ENCODE measurements around the gene MRPL51. TPM values are rescaled to one million over a fixed set of nuclear protein-coding genes. Genes with fewer than 3 reads are reported as not detected.
"Not testable (repeated sequence)": the region's sequence is repeated elsewhere in the genome, so short reads cannot be mapped to it uniquely, and the experiment has no call there.

The MRPL51 gene
- total RNA-seq, 3 donors from 2014 or later, result 249 to 262 (median 256) TPM

DNA sequence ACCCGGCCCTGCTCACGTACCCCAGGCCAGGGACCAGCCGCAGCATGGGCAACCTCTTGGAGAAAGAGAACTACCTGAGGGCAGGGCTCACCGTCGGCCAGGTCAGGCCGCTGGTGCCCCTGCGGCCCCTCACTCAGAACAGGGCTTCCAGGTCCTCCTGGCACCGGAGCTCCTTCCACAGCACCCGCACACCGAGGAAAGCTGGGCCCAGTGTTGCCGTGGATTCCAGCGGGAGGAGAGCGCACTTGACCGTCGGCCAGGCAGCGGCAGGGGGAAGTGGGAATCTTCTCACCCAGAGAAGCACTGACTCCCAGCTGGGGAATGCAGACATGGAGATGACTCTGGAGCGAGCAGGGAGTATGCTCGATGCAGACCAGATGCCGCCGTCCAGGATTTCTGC, 14.6 kb downstream of the MRPL51 start:
- Mint-ChIP-seq H3K27me3 (ENCODE audit: low read depth) (no peaks in the 10 kb centered on the region), H3K4me1 (ENCODE audit: low read depth) (no peaks in the 10 kb centered on the region), H3K36me3 (ENCODE audit: insufficient read depth) (no peaks in the 10 kb centered on the region), H3K4me3 (no peak overlapping the region), H3K9me3 (no peaks in the 10 kb centered on the region)
- ATAC-seq, result no peak
- DNase-seq, result no peak

DNA sequence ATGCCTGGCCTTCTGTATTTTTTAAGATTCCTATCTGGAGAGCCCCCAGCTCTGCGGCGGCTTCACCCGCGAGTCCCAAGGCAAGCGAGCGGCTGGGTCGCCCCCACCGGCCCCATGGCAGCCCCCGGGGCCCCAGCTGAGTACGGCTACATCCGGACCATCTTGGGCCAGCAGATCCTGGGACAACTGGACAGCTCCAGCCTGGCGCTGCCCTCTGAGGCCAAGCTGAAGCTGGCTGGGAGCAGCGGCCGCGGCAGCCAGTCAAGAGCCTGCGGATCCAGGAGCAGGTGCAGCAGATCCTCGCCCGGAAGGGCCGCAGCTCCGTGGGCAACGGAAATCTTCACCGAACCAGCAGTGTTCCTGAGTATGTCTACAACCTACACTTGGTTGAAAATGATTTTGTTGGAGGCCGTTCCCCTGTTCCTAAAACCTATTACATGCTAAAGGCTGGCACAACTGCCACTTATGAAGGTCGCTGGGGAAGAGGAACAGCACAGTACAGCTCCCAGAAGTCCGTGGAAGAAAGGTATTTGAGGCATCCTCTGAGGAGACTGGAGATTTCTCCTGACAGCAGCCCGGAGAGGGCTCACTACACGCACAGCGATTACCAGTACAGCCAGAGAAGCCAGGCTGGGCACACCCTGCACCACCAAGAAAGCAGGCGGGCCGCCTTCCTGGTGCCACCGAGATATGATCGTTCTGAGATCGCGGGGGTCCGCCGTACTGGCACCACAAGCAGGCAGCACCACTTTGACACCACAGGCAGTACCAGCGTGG, 15.3 kb downstream of the MRPL51 start:
- H3K4me3 Mint-ChIP-seq; H3K9me3 Mint-ChIP-seq; H3K27me3 Mint-ChIP-seq (ENCODE audit: low read depth); H3K4me1 Mint-ChIP-seq (ENCODE audit: low read depth); DNase-seq; H3K36me3 Mint-ChIP-seq (ENCODE audit: insufficient read depth); ATAC-seq: not testable (repeated sequence)

DNA sequence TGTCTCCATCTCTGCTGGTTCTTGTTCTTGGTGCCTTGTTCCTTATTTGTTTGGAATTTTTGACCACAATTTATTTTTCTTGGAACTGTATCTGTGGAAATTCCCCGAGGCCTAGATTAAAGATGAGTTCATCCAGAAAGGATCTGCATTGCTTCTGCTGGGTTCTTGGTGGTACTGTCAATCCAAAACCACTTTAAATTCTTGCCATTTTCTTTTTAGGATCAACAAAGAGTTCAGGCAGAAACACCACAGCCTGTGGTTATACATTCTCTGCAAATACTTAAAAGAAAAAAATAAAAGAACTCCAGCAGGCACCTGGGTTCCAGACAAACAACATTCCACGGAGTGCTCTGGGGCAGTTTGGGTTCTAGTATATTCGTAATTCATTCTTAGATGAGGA, 16.6 kb downstream of the MRPL51 start:
- H3K4me1 Mint-ChIP-seq (ENCODE audit: low read depth), result peaks cover 5% of the 10 kb centered on the region
- no peak for DNase-seq
- no peak for ATAC-seq
- H3K36me3 Mint-ChIP-seq (ENCODE audit: insufficient read depth), result no peaks in the 10 kb centered on the region
- no peaks in the 10 kb centered on the region for H3K9me3 Mint-ChIP-seq
- no peaks in the 10 kb centered on the region for H3K27me3 Mint-ChIP-seq (ENCODE audit: low read depth)
- no peak overlapping the region for H3K4me3 Mint-ChIP-seq

DNA sequence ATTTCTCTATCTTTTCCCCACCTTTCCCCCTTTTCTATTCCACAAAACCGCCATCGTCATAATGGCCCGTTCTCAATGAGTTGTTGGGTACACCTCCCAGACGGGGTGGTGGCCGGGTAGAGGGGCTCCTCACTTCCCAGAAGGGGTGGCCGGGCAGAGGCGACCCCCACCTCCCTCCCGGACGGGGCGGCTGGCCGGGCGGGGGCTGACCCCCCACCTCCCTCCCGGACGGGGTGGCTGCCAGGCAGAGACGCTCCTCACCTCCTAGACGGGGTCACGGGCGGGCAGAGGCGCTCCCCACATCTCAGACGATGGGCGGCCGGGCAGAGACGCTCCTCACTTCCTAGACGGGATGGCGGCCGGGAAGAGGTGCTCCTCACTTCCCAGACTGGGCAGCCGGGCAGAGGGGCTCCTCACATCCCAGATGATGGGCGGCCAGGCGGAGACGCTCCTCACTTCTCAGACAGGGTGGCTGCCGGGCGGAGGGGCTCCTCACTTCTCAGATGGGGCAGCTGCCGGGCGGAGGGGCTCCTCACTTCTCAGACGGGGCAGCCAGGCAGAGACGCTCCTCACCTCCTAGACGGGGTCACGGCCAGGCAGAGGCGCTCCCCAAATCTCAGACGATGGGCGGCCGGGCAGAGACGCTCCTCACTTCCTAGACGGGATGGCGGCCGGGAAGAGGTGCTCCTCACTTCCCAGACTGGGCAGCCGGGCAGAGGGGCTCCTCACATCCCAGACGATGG, 17.7 kb downstream of the MRPL51 start:
- not testable (repeated sequence) for DNase-seq; ATAC-seq; H3K4me3 Mint-ChIP-seq; H3K27me3 Mint-ChIP-seq (ENCODE audit: low read depth); H3K36me3 Mint-ChIP-seq (ENCODE audit: insufficient read depth); H3K9me3 Mint-ChIP-seq
- peaks cover 10% of the 10 kb centered on the region for H3K4me1 Mint-ChIP-seq (ENCODE audit: low read depth)

DNA sequence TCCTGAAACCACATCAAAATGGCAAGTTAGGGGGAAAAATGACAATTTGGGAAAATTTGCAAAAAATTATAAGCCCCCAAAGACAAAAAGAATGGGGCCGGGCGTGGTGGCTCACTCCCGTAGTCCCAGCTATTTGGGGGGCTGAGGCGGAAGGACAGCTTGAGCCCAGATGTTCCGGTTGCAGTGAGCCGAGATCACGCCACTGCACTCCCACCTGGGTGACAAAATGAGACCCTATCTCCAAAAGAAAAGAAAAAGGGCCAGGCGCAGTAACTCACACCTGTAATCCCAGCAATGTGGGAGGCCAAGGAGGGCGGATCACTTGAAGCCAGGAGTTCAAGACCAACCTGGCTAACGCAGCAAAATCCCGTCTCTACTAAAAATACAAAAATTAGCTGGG, 20.6 kb downstream of the MRPL51 start:
- Mint-ChIP-seq H3K4me1 (ENCODE audit: low read depth) (peaks cover 34% of the 10 kb centered on the region), H3K4me3 (no peak overlapping the region), H3K9me3 (no peaks in the 10 kb centered on the region), H3K27me3 (ENCODE audit: low read depth) (no peaks in the 10 kb centered on the region), H3K36me3 (ENCODE audit: insufficient read depth) (peaks cover 12% of the 10 kb centered on the region)
- DNase-seq (no peak), ATAC-seq (no peak)

DNA sequence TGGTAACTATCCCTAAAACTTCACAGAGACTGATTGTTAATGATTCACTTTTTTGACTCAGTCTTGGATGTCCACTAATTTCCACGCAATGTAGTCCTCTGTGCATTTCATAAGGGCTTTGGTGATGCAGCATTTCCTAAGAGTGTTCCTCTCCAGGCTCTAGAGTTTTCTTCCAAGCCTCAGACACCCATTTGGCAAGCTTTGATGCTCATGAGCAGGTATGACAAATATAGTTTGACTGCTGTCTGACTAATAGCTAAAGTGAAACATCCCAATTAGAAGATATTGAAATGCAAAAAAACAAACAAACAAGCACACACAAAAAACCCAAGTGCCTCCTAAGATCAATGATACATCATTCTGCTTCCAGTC, 21.1 kb downstream of the MRPL51 start:
- DNase-seq (no peak), ATAC-seq (no peak)
- Mint-ChIP-seq H3K9me3 (no peaks in the 10 kb centered on the region), H3K4me3 (no peak overlapping the region), H3K27me3 (ENCODE audit: low read depth) (no peaks in the 10 kb centered on the region), H3K36me3 (ENCODE audit: insufficient read depth) (peaks cover 16% of the 10 kb centered on the region), H3K4me1 (ENCODE audit: low read depth) (peaks cover 39% of the 10 kb centered on the region)

DNA sequence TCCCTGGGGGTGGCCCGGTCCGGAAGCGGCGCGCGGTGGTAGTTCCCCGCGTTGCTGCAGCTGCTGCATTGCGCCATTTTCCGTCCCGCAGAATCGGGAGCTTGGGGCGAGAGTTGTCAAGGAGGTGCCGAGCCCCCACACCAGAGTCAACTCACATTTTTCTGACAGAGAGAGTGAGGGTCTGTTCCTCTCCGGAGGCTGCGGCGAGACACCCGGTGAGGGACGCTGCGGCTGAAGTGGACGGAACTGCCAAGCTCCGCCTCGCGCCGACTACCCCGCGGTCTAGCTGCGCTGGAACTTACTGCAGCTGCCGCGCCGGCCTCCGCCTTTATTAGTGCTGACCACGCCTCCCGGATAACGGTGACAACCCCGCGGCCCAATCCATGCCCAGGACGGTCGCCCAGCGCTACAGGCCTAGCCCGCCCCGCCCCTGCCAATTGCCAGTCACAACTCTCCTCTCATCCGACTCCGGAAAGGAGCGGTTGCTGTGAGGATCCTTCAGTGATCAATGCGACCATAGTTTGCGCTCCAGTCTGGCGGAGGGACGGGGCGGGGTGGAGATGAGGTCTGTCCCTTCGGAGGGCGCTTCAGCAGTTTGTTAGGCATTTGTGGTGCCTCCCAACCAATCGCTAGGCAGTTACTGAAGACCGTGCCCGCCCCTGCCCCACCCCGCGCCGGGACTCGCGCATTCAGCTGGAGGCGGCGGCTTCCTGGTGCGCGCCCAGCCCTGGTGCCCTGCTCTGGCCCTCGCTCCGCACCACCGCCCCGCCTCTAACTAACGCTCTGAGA, 22.5 kb downstream of the MRPL51 start, which contains the start of gene VAMP1:
Gene VAMP1, minus strand, starts transcription at position 303 of the 789 bp plus-strand sequence. Its CDS starts 146 bp downstream, at position 157.
- H3K27me3 Mint-ChIP-seq (ENCODE audit: low read depth), result no peaks in the 10 kb centered on the region
- H3K9me3 Mint-ChIP-seq, result no peaks in the 10 kb centered on the region
- ATAC-seq (peak; percentile 92 to 95), DNase-seq (peak; percentile 96)
- H3K4me3 Mint-ChIP-seq, result peak within 1 kb of the TSS; percentile 85
- peaks cover 25% of the 10 kb centered on the region for H3K36me3 Mint-ChIP-seq (ENCODE audit: insufficient read depth)
- H3K4me1 Mint-ChIP-seq (ENCODE audit: low read depth), result peaks cover 52% of the 10 kb centered on the region

DNA sequence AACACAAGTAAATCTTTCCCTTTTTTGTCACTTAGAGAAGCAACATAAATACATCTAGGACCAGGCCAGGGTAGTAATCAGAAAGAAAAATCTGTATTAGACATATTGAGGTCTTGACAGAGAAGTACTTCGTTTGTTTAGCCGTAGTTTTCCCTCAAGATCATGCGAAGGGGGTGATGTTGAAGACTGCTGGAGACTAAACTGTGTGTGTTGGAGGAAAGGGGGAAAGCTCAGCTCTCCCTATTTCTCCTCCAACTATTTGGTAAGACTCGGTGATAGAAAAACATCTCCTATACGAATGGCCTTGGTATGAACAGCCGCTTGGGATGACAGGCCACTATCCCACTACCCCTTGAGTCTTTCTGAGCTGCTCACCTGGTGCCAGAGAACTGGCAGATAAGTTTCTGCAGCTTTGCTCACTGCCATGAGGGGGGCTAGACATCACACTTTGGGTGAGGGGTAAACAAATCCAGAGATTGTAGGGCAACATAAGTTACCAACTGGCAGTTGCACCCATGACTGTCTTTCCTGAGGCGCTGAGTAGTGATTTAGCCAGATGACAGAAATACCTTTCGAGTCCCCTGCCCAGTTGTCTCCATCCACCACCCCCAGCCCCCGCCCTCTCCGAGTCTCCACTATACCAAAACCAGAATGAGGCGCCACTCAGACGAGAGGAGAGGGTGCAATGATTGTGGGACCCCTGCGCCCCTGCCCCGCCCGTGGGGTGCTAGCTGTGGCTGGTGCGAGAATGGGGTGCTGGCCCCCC, 23.3 kb downstream of the MRPL51 start:
- peak overlapping the region; percentile 85 for H3K4me3 Mint-ChIP-seq
- H3K36me3 Mint-ChIP-seq (ENCODE audit: insufficient read depth), result peaks cover 29% of the 10 kb centered on the region
- DNase-seq, result no peak
- ATAC-seq, result peak in 1 of 2 donors; percentile 0
- H3K9me3 Mint-ChIP-seq, result no peaks in the 10 kb centered on the region
- peaks cover 58% of the 10 kb centered on the region for H3K4me1 Mint-ChIP-seq (ENCODE audit: low read depth)
- H3K27me3 Mint-ChIP-seq (ENCODE audit: low read depth), result no peaks in the 10 kb centered on the region

DNA sequence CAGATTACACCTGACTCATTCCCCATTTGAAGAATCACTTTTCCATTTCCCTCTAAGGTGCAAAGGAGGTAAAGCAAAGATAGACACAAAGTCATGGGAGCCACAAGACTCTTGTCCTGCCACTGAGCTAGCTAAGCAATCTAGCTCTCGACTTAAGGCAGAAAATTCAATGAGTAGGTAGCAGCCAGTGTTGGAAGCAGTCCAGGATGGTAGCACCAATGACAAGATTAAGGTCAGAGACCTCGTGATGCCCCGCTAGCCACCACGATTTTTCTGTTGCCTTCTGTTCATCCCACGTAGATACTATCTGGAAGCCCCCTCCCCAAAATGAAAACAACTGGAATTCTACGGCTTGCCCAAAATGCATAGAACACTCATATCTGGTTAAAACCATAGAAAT, 24.0 kb downstream of the MRPL51 start:
- Mint-ChIP-seq H3K9me3 (no peaks in the 10 kb centered on the region), H3K4me1 (ENCODE audit: low read depth) (peaks cover 65% of the 10 kb centered on the region), H3K36me3 (ENCODE audit: insufficient read depth) (peaks cover 36% of the 10 kb centered on the region), H3K4me3 (peak overlapping the region; percentile 85), H3K27me3 (ENCODE audit: low read depth) (no peaks in the 10 kb centered on the region)
- no peak for DNase-seq
- no peak for ATAC-seq

DNA sequence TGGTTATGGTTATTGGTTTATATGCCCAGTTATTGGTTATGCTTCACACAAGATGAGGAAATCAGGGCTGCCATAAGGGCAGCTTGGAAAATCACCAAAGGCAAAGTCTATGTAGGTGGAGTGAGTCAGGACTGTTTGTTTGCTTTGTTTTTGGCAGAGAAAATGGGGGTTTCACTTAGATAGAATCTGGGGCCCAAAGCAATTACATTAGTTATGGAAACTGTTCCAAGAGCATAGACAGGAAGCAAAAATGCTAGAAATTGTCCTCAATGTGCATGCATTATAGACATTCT, 24.8 kb downstream of the MRPL51 start:
- Mint-ChIP-seq H3K4me3 (peak overlapping the region; percentile 85), H3K27me3 (ENCODE audit: low read depth) (no peaks in the 10 kb centered on the region), H3K36me3 (ENCODE audit: insufficient read depth) (peaks cover 43% of the 10 kb centered on the region), H3K9me3 (no peaks in the 10 kb centered on the region), H3K4me1 (ENCODE audit: low read depth) (peaks cover 74% of the 10 kb centered on the region)
- ATAC-seq, result no peak
- DNase-seq, result no peak

DNA sequence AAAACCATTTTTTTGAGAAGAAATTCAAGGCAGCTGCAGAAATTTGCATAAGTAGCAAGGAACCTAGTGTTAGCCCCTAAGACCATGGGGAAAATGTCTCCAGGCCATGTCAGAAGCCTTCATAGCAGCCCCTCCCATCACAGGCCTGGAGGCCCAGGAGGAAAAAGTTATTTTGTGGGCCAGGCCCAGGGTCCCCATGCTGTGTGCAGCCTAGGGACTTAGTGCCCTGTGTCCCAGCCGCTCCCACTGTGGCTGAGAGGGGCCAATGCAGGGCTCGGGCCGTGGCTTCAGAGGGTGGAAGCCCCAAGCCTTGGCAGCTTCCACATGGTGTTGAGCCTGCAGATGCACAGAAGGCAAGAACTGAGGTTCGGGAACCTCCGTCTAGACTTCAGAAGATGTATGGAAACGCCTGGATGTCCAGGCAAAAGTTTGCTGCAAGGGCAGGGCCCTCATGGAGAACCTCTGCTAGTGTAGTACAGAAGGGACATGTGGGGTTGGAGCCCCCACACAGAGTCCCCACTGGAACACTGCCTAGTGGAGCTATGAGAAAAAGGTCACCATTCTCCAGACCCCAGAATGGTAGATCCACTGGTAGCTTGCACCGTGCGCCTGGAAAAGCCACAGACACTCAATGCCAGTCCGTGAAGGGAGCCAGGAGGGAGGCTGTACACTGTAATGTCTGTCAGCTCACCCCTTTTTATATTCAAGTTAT, 25.3 kb downstream of the MRPL51 start:
- not testable (repeated sequence) for H3K27me3 Mint-ChIP-seq (ENCODE audit: low read depth)
- Mint-ChIP-seq H3K36me3 (ENCODE audit: insufficient read depth) (peaks cover 48% of the 10 kb centered on the region), H3K4me3 (peak overlapping the region; percentile 85)

DNA sequence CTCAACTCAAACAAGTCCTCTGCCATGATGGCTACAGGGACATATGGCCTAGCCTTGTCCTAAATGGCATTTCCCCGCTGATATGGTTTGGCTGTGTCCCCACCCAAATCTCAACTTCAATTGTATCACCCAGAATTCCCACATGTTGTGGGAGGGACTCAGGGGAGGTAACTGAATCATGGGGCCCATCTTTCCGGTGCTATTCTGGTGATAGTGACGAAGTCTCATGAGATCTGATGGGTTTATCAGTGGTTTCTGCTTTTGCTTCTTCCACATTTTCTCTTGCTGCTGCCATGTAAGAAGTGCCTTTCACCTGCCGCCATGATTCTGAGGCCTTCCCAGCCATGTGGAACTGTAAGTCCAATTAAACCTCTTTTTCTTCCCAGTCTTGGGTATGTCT, 26.3 kb downstream of the MRPL51 start:
- H3K27me3 Mint-ChIP-seq (ENCODE audit: low read depth); ATAC-seq; DNase-seq; H3K9me3 Mint-ChIP-seq; H3K4me3 Mint-ChIP-seq: not testable (repeated sequence)
- Mint-ChIP-seq H3K4me1 (ENCODE audit: low read depth) (peaks cover 84% of the 10 kb centered on the region), H3K36me3 (ENCODE audit: insufficient read depth) (peaks cover 57% of the 10 kb centered on the region)

More for the DNA sequence above, 25.3 kb downstream of the MRPL51 start:
- DNase-seq, ATAC-seq, H3K9me3 Mint-ChIP-seq: not testable (repeated sequence)
- peaks cover 79% of the 10 kb centered on the region for H3K4me1 Mint-ChIP-seq (ENCODE audit: low read depth)

DNA sequence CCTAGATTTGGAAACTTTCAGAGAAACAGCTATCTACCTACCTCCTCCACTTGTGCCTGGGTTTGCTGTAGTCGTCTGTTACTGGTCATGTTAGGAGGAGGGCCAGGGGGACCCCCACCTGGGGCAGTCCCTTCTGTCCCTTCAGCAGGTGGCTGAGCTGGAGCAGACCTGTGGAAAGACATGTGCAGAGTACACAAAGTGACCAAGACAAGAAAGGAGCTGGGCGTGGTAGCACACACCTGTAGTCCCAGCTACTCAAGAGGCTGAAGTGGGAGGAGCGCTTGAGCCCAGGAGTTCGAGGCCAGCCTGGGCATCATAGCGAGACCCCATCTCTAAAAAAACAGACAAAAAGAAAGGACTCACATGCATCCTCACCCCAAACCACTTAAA, 26.9 kb downstream of the MRPL51 start:
- H3K4me1 Mint-ChIP-seq (ENCODE audit: low read depth), result peaks cover 87% of the 10 kb centered on the region
- DNase-seq, result no peak
- no peaks in the 10 kb centered on the region for H3K9me3 Mint-ChIP-seq
- H3K36me3 Mint-ChIP-seq (ENCODE audit: insufficient read depth), result peaks cover 61% of the 10 kb centered on the region
- H3K27me3 Mint-ChIP-seq (ENCODE audit: low read depth), result no peaks in the 10 kb centered on the region
- no peak overlapping the region for H3K4me3 Mint-ChIP-seq
- ATAC-seq, result no peak

Measured in activated T-cell treated with anti-CD3 and anti-CD28 coated beads, Interleukin-2, amount 50 U/mL, for 4 hours (primary cell).